ENCODE results near the gene CARMIL1. TPM values are rescaled to one million over a fixed set of nuclear protein-coding genes. Genes with fewer than 3 reads are reported as not detected.
A peak's percentile ranks its signal among the peaks of the same experiment; 100 is the strongest.

The CARMIL1 gene
- total RNA-seq, 1 donor: 38.7 TPM

DNA sequence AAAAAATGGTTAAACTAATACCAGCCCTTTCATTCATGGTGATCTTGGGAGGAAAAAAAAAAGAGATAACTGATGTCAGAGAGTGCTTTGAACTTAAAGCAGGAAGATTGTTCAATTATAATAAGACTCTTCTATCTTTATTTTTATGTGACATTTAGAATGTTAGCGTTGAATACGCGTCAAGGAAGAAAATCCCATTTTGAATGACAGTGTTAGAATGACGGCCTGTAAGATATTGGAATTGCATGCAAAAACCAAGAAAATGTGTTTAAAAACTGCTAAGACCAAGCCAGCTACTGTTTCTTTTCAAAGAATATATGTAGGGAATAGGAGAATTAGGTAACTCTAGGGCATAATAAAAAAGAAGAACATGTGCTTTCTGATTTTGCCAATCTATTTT, 123.0 kb downstream of the CARMIL1 start:
- no peak for DNase-seq (ENCODE audit: low read depth)
- TF ChIP-seq, protein P1, sequence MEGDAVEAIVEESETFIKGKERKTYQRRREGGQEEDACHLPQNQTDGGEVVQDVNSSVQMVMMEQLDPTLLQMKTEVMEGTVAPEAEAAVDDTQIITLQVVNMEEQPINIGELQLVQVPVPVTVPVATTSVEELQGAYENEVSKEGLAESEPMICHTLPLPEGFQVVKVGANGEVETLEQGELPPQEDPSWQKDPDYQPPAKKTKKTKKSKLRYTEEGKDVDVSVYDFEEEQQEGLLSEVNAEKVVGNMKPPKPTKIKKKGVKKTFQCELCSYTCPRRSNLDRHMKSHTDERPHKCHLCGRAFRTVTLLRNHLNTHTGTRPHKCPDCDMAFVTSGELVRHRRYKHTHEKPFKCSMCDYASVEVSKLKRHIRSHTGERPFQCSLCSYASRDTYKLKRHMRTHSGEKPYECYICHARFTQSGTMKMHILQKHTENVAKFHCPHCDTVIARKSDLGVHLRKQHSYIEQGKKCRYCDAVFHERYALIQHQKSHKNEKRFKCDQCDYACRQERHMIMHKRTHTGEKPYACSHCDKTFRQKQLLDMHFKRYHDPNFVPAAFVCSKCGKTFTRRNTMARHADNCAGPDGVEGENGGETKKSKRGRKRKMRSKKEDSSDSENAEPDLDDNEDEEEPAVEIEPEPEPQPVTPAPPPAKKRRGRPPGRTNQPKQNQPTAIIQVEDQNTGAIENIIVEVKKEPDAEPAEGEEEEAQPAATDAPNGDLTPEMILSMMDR (IDR thresholded peaks at IDR 0.05; ENCODE audit: insufficient read depth, low read length): no peak
- H3K4me3 ChIP-seq (ENCODE audit: low read depth, low read length): no peak overlapping the region

DNA sequence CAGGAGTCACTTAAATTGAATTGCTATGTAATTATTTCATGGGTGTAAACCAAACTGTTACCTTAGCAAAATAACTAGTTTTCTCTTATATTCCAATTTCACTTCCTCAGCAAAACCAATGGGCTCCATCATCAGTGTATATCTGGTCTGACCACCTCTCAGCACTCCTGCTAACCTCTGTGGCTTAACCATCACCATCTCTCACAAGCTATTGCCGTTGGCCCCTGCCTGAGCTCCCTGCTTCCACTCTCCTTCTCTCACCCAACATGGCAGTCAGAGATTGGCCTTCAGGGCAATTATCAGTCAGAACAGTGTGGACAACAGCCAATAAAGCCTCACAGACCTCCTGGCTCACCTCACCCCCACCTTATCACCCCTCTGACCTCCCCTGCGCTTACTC, 124.0 kb downstream of the CARMIL1 start:
- no peak overlapping the region for H3K4me3 ChIP-seq (ENCODE audit: low read depth, low read length)
- no peak for DNase-seq (ENCODE audit: low read depth)
- TF ChIP-seq, protein P1 (IDR thresholded peaks at IDR 0.05; ENCODE audit: insufficient read depth, low read length): no peak

DNA sequence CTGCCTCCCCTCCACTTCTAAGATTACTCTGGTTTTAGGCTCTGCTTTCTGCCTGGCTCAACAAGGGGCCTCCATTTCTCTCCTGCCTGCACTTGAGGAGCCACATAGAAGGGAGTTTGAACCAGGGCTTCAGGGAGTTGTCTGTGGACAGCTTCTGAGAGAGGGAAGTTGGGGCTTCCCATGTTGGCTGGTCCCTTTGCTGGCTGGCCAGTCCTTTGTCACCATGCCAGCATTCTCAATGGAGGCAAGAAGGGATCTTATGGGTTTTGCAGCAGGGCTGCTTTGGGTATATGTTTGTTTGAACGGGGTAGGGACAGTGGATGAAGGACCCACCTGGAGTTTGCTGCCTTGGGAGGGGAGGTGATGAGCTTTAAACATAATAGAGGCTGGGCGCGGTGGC, 124.9 kb downstream of the CARMIL1 start:
- DNase-seq (ENCODE audit: low read depth): no peak
- H3K4me3 ChIP-seq (ENCODE audit: low read depth, low read length): no peak overlapping the region
- TF ChIP-seq, protein P1 (IDR thresholded peaks at IDR 0.05; ENCODE audit: insufficient read depth, low read length): no peak

DNA sequence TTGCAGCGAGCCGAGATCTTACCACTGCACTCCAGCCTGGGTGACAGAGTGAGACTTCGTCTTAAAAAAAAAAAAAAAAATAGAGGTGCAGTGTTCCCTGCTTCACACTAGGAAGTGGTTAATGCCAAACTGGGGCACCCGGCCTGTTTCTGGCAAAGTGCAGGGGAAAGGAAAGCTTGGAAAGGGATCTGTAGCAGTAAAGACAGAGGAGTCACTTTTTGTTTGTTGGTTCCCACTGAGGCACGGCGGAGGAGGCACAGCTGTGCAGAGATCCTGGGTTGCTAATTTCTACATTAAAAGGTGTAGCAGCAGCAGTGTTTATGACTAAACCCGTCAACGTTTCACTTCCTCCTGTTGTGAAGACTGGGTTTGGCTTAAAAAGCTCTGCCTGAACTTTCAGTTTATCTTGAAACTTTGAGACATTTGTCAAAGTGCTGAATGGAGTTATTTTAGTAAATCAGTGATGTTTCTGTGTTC, 125.6 kb downstream of the CARMIL1 start:
- TF ChIP-seq, protein P1 (IDR thresholded peaks at IDR 0.05; ENCODE audit: insufficient read depth, low read length): no peak
- DNase-seq (ENCODE audit: low read depth): no peak
- H3K4me3 ChIP-seq (ENCODE audit: low read depth, low read length): no peak overlapping the region

DNA sequence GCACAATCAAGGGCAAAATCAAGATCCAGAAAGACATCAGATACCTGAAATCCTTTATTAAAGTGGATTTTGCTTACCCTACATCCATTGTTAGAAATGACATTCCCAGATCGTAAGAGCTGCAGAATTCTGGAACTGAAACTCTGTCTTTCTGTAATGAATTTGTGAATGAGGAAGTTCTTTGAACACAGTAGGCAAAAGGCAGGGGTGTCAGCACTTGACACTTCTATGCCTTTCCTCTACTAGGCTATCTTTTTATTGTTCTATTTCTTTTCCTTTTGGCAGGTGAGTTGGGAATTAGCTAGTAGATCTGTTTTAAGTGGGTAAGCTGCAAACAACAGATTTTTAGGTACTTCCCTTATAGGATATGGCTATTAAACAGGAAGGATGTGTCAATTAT, 126.3 kb downstream of the CARMIL1 start:
- no peak for DNase-seq (ENCODE audit: low read depth)
- H3K4me3 ChIP-seq (ENCODE audit: low read depth, low read length): no peak overlapping the region
- TF ChIP-seq, protein P1 (IDR thresholded peaks at IDR 0.05; ENCODE audit: insufficient read depth, low read length): no peak

DNA sequence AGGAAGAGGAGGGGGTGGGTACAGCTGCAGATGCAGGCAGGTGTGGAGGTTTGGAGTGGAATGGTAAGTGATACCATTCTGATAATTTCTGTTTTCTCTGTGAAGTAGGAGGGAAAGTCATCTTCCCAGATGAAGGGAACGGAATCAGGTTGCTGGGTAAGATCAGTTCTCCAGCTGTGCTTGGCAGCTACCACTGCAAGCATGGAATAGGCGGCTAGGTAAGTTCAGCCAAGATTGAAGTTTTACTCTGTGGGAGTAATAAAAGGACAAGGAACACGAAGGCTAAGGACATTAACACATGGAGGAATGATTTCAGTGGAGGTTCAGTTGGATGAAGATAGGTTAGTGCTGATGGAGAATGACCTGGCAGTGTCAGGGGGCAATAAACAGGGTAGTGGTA, 128.3 kb downstream of the CARMIL1 start:
- TF ChIP-seq, protein P1 (IDR thresholded peaks at IDR 0.05; ENCODE audit: insufficient read depth, low read length): no peak
- H3K4me3 ChIP-seq (ENCODE audit: low read depth, low read length): no peak overlapping the region
- DNase-seq (ENCODE audit: low read depth): no peak

DNA sequence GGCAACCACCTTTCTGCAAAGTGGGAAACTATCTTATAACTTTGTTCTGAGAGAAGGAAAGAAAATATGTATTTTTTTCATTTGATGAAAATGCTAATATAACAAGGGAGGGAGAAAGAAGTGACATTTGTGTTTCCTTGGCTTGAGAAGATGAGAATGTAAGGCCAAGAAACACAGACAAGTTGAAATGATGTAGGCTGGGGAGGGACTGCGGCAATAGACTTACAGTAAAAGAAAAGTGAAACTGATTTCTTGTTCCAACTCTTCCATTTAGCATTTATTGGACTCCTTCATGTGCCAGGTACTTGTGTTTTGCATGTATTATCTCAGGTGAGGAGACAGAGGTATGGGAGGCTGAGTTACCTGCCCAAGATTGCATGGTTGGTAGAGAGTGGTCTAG, 130.9 kb downstream of the CARMIL1 start:
- TF ChIP-seq, protein P1 (IDR thresholded peaks at IDR 0.05; ENCODE audit: insufficient read depth, low read length): no peak
- H3K4me3 ChIP-seq (ENCODE audit: low read depth, low read length): peak overlapping the region; percentile 36

More for the DNA sequence above, 130.9 kb downstream of the CARMIL1 start:
- DNase-seq (ENCODE audit: low read depth): peak; percentile 51
